ENCODE data around the gene FRMPD1. TPM values are rescaled to one million over a fixed set of nuclear protein-coding genes. Genes with fewer than 3 reads are reported as not detected.
A peak's percentile ranks its signal among the peaks of the same experiment; 100 is the strongest.
"Not testable (repeated sequence)": the region's sequence is repeated elsewhere in the genome, so short reads cannot be mapped to it uniquely, and the experiment has no call there.

The FRMPD1 gene
- total RNA-seq, 2 donors from 2014 or later: 0.66 to 0.78 TPM

- Histone ChIP-seq H3K4me3 (no peak overlapping the region), H3K36me3 (replicated peaks in 1 of 2; ENCODE audit: insufficient read depth in 1 of 2, low read depth in 2 of 2) (no peaks in the 10 kb centered on the region), H3K27me3 (no peaks in the 10 kb centered on the region), H3K27ac (no peak overlapping the region), H3K4me1 (no peaks in the 10 kb centered on the region), H3K9me3 (no peaks in the 10 kb centered on the region)
- DNase-seq (no peak), ATAC-seq (no peak)
- WGBS, 2 donors: 70 to 74% methylated on average over 22 to 23 of the region's 24 CpGs
- TF ChIP-seq POLR2A (IDR thresholded peaks at IDR 0.05) (no peak), CTCF (IDR thresholded peaks at IDR 0.05) (no peak)
- intact Hi-C loops (cut with DNase I): loop anchor here (10.0 kb wide), 3 partner anchors 168 to 658 kb away; no protein-coding TSS in a partner anchor
Observed at GRCh38 chr9:37746448-37747270, 95.9 kb downstream of the FRMPD1 start.

- WGBS, 2 donors: 11 to 22% methylated on average over 3 of the region's 3 CpGs
- no peaks in the 10 kb centered on the region for H3K9me3 ChIP-seq
- H3K27ac ChIP-seq: no peak overlapping the region
- ATAC-seq (peak; percentile 85), DNase-seq (peak; percentile 71 to 77 (median 72))
- H3K4me1 ChIP-seq: no peaks in the 10 kb centered on the region
- H3K4me3 ChIP-seq: no peak overlapping the region
- no peaks in the 10 kb centered on the region for H3K27me3 ChIP-seq
- peak; percentile 64 to 99 (median 84) for TF ChIP-seq CTCF (IDR thresholded peaks at IDR 0.05)
- TF ChIP-seq POLR2A (IDR thresholded peaks at IDR 0.05): no peak
- intact Hi-C loops (cut with DNase I): loop anchor here (10.0 kb wide), 3 partner anchors 167 to 657 kb away; no protein-coding TSS in a partner anchor
- H3K36me3 ChIP-seq (replicated peaks in 1 of 2; ENCODE audit: insufficient read depth in 1 of 2, low read depth in 2 of 2): no peaks in the 10 kb centered on the region
Observed at GRCh38 chr9:37747271-37747753, 96.6 kb downstream of the FRMPD1 start.

GRCh38 chr9:37749129-37749528 is 98.4 kb downstream of the FRMPD1 start:
- Histone ChIP-seq H3K27me3 (no peaks in the 10 kb centered on the region), H3K27ac (no peak overlapping the region), H3K36me3 (replicated peaks in 1 of 2; ENCODE audit: insufficient read depth in 1 of 2, low read depth in 2 of 2) (no peaks in the 10 kb centered on the region), H3K4me1 (peaks cover 4% of the 10 kb centered on the region), H3K4me3 (no peak overlapping the region), H3K9me3 (no peaks in the 10 kb centered on the region)
- TF ChIP-seq POLR2A (IDR thresholded peaks at IDR 0.05) (no peak), CTCF (IDR thresholded peaks at IDR 0.05) (no peak)
- DNase-seq (no peak), ATAC-seq (no peak)
- 43 to 44% methylated on average over 5 of the region's 5 CpGs for WGBS, 2 donors
- intact Hi-C loops (cut with DNase I): loop anchor here (10.0 kb wide), 3 partner anchors 166 to 656 kb away; no protein-coding TSS in a partner anchor

- TF ChIP-seq POLR2A (IDR thresholded peaks at IDR 0.05) (no peak), CTCF (IDR thresholded peaks at IDR 0.05) (no peak)
- no peak for ATAC-seq
- no peaks in the 10 kb centered on the region for H3K36me3 ChIP-seq (replicated peaks in 1 of 2; ENCODE audit: insufficient read depth in 1 of 2, low read depth in 2 of 2)
- H3K4me1 ChIP-seq: peaks cover 12% of the 10 kb centered on the region
- 67% methylated on average over 6 of the region's 6 CpGs for WGBS, 2 donors
- intact Hi-C loops (cut with DNase I): no loop called here
- no peaks in the 10 kb centered on the region for H3K27me3 ChIP-seq
- no peak for DNase-seq
- no peaks in the 10 kb centered on the region for H3K9me3 ChIP-seq
- no peak overlapping the region for H3K27ac ChIP-seq
- H3K4me3 ChIP-seq: no peak overlapping the region
Observed at GRCh38 chr9:37751186-37751585, 100.4 kb downstream of the FRMPD1 start.

- H3K9me3 ChIP-seq; H3K27me3 ChIP-seq; intact Hi-C loops (cut with DNase I); H3K27ac ChIP-seq; H3K36me3 ChIP-seq (replicated peaks in 1 of 2; ENCODE audit: insufficient read depth in 1 of 2, low read depth in 2 of 2); ATAC-seq; DNase-seq; H3K4me3 ChIP-seq: not testable (repeated sequence)
- peaks cover 12% of the 10 kb centered on the region for H3K4me1 ChIP-seq
- 80 to 84% methylated on average over 5 to 24 of the region's 30 CpGs for WGBS, 2 donors
Observed at GRCh38 chr9:37751704-37752103, 101.0 kb downstream of the FRMPD1 start.

- H3K27me3 ChIP-seq; intact Hi-C loops (cut with DNase I); DNase-seq; H3K4me3 ChIP-seq; H3K9me3 ChIP-seq; ATAC-seq; H3K27ac ChIP-seq; H3K36me3 ChIP-seq (replicated peaks in 1 of 2; ENCODE audit: insufficient read depth in 1 of 2, low read depth in 2 of 2): not testable (repeated sequence)
- peaks cover 12% of the 10 kb centered on the region for H3K4me1 ChIP-seq
- 80 to 100% methylated on average over 2 to 3 of the region's 13 CpGs for WGBS, 2 donors
Observed at GRCh38 chr9:37752112-37752511, 101.4 kb downstream of the FRMPD1 start.
